KMS-11 (cell line): Measurements from ENCODE around the gene RAB11B.
"Not testable (repeated sequence)": the region's sequence is repeated elsewhere in the genome, so short reads cannot be mapped to it uniquely, and the experiment has no call there.

Source experiments
- H2AFZ ChIP-seq: fragments of 200-600 bp; sonication (generic); 2 replicates; pipeline ENCODE4 v1.6.1; 2016; ENCODE audit warnings: antibody characterized with exemption, mixed run types, low read depth
- H3K27ac ChIP-seq: fragments of 200-600 bp; sonication (generic); 2 replicates; pipeline ENCODE4 v1.6.1; 2016; ENCODE audit warnings: mild to moderate bottlenecking, mixed run types
- H3K27me3 ChIP-seq: fragments of 200-600 bp; sonication (generic); 2 replicates; pipeline ENCODE4 v1.6.1; 2017; ENCODE audit warnings: mild to moderate bottlenecking, low read depth, mixed run types, moderate library complexity; ENCODE audit not compliant: insufficient read depth
- H3K36me3 ChIP-seq: fragments of 200-600 bp; sonication (generic); 2 replicates; pipeline ENCODE4 v1.6.1; 2017; ENCODE audit warnings: mild to moderate bottlenecking, mixed run types; ENCODE audit not compliant: insufficient read depth
- H3K4me1 ChIP-seq: fragments of 200-600 bp; sonication (generic); 2 replicates; pipeline ENCODE4 v1.6.1; 2016; ENCODE audit warnings: mild to moderate bottlenecking, low read depth, mixed run types; ENCODE audit not compliant: poor library complexity, severe bottlenecking
- H3K4me2 ChIP-seq: fragments of 200-600 bp; sonication (generic); 2 replicates; pipeline ENCODE4 v1.7.0; 2016; ENCODE audit warnings: mild to moderate bottlenecking, mixed run types
- H3K4me3 ChIP-seq: fragments of 200-600 bp; sonication (generic); IDR thresholded peaks from 2 replicates; pipeline ENCODE4 v1.6.1; 2017; ENCODE audit warnings: low read depth, low read length, mixed read lengths; ENCODE audit not compliant: insufficient read depth
- H3K79me2 ChIP-seq: fragments of 200-600 bp; sonication (generic); 2 replicates; pipeline ENCODE4 v1.6.1; 2016; ENCODE audit warnings: low read depth, mixed run types; ENCODE audit not compliant: insufficient read depth
- H3K9ac ChIP-seq: fragments of 200-600 bp; sonication (generic); 2 replicates; pipeline ENCODE4 v1.6.1; 2016; ENCODE audit warnings: mild to moderate bottlenecking, mixed run types
- H4K20me1 ChIP-seq: fragments of 200-600 bp; sonication (generic); 2 replicates; pipeline ENCODE4 v1.6.1; 2016; ENCODE audit warnings: mild to moderate bottlenecking, mixed run types; ENCODE audit not compliant: insufficient read depth
- TF ChIP-seq, protein P1 (sequence below): fragments of 200-600 bp; sonication (generic); conservative IDR thresholded peaks from 2 replicates; pipeline ENCODE4 v1.6.1; 2017; ENCODE audit warnings: low read depth, mild to moderate bottlenecking, antibody characterized with exemption, low read length, moderate library complexity, mixed read lengths

Gene RAB11B

DNA sequence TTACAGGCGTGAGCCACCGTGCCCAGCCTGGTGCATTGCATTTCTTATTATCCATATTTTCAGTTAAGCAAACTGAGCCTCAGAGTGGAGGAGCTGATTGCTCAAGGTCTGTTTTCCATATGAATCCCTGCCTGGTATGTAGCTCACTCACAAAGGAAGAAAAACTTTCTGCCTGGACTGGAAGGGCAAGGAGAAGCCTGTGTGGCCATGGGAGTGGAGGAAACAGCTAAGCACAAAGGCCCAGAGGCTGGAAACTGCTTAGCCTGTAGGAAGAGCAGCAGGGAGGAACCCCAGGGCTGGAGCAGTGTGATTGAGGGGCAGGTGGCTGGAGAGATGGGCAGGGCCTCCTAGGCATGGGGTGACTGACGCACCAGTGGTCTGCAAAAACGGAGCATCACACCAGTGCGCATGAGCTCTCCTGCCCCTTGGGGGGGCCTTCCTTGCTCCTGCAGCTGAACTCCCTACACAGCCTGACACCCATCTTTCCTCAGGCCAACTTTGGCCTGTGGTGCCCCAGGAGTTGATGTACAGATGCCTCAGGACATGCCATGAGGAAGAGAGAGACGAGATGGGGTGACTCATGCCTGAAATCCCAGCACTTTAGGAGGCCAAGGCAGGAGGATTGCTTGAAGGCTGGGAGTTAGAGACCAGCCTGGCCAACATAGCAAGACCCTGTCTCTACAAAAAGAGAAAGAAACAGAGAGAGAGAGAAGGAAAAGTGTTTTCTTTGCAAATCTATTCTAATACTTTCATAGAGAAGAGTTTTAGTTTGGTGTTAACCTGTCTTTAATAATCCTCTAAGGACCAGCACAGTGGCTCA lies 51.8 kb downstream of the RAB11B start:
- Histone ChIP-seq H3K27ac (no peak overlapping the region), H3K4me2 (no peak overlapping the region), H2AFZ (no peak overlapping the region), H3K9ac (no peak overlapping the region), H3K79me2 (peaks cover 21% of the 10 kb centered on the region), H3K27me3 (no peaks in the 10 kb centered on the region), H3K36me3 (no peaks in the 10 kb centered on the region), H3K4me3 (no peak overlapping the region), H4K20me1 (peaks cover 13% of the 10 kb centered on the region; the same call in 1 of the 2 replicates), H3K4me1 (peaks cover 13% of the 10 kb centered on the region)
- TF ChIP-seq, protein P1, sequence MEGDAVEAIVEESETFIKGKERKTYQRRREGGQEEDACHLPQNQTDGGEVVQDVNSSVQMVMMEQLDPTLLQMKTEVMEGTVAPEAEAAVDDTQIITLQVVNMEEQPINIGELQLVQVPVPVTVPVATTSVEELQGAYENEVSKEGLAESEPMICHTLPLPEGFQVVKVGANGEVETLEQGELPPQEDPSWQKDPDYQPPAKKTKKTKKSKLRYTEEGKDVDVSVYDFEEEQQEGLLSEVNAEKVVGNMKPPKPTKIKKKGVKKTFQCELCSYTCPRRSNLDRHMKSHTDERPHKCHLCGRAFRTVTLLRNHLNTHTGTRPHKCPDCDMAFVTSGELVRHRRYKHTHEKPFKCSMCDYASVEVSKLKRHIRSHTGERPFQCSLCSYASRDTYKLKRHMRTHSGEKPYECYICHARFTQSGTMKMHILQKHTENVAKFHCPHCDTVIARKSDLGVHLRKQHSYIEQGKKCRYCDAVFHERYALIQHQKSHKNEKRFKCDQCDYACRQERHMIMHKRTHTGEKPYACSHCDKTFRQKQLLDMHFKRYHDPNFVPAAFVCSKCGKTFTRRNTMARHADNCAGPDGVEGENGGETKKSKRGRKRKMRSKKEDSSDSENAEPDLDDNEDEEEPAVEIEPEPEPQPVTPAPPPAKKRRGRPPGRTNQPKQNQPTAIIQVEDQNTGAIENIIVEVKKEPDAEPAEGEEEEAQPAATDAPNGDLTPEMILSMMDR = no peak

DNA sequence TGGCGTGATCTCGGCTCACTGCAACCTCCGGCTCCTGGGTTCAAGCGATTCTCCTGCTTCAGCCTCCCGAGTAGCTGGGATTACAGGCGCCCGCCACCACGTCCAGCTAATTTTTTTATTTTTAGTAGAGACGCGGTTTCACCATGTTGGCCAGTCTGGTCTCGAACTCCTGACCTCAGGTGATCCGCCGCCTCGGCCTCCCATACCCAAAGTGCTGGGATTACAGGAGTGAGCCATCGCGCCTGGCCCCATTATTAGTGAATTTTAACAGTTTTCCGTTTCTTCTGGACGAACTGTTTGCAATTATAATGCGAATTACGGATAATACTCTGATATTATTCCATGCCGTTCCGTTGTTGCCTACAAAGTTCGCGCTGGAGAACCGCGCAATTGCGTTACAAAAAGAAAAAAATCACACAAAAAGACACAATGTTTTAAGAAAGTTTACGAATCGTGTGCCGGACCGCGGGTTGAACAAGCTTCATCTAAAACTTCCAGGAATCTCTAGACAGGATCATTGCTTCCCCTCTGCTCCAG lies 54.0 kb downstream of the RAB11B start:
- H3K27me3 ChIP-seq, H3K4me3 ChIP-seq: not testable (repeated sequence)
- H4K20me1 ChIP-seq = peaks cover 36% of the 10 kb centered on the region; the same call in 1 of the 2 replicates

DNA sequence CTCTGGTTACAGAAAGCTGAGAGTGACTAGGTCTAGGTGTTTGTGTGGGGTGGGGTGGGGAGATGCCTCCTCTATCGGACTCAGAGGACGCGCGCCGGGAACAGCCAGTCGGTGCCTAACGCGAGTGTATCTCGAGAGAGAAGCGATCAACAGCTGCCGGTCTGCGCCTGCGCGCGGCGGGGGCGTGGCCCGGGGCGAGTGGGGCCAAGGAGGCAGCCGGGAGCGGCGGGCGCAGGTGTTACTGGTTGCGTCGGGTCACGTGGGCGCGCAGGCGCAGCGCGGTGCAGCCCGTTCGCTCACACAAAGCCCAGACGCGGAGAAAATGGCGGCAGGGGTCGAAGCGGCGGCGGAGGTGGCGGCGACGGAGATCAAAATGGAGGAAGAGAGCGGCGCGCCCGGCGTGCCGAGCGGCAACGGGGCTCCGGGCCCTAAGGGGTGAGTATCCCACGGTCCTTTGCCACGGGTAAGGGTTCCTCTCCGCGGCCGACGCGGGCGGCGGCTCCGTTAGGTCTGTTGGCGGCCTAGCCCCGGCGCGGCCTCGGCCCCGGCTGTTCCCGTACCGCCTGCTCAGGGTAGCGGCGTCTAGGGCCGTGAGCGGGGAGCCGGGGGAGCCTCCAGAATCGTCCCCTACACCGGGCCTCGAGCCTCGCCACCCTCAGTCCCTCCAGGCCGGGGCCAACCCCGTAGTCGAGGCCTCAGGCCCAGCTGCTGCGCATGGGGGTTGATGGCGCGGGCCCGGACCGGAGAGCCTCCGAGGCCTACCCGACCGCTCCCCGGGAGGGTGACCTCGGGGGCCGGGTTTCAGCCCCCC lies 54.7 kb downstream of the RAB11B start, which contains the start of gene HNRNPM:
TSS of gene HNRNPM (plus strand) at position 299 of the 811 bp plus-strand sequence. CDS start at position 323, 24 bp downstream.
- Histone ChIP-seq H3K4me1 (peaks cover 37% of the 10 kb centered on the region), H3K27ac (peak within 1 kb of the TSS; percentile 83), H3K4me2 (peak within 1 kb of the TSS; percentile 87), H2AFZ (peak within 1 kb of the TSS; percentile 97), H3K9ac (peak within 1 kb of the TSS; percentile 98), H4K20me1 (peaks cover 38% of the 10 kb centered on the region), H3K79me2 (peaks cover 49% of the 10 kb centered on the region), H3K4me3 (no peak within 1 kb of the TSS), H3K36me3 (no peaks in the 10 kb centered on the region), H3K27me3 (no peaks in the 10 kb centered on the region)
- TF ChIP-seq, protein P1 = no peak

More for the DNA sequence above, 54.0 kb downstream of the RAB11B start:
- peak overlapping the region; percentile 53 for H3K4me2 ChIP-seq
- not testable (repeated sequence) for H3K36me3 ChIP-seq
- peak overlapping the region; percentile 97 for H2AFZ ChIP-seq
- peaks cover 34% of the 10 kb centered on the region for H3K4me1 ChIP-seq
- H3K9ac ChIP-seq = peak overlapping the region; percentile 98; the same call in 1 of the 2 replicates
- H3K79me2 ChIP-seq = peaks cover 44% of the 10 kb centered on the region
- H3K27ac ChIP-seq = peak overlapping the region; percentile 83; the same call in 1 of the 2 replicates

DNA sequence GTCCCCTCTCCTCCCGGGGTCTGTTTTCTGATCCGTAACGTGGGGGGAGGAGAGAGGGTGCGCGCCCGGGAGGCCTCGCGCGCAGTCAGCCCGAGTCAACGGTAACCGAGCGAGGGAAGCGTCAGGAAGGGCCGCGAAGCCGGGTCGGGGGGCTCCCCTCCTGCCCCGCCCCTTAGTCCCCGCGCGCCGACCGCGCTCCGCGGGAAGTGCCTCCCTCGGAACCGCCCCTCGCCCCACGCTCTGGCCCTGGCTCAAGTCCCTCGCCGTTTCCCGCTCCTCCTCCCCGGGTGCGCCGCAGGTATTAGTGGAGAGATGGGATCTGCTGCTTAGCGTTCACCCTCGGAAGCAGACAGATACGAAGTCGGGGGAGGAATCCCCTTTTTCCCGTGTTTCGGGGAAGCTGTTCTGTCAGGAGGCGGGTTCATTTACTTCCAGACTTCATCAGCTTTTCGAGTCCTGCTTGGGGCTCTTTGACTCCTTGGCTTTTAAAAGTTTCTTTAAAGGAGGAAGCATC lies 55.4 kb downstream of the RAB11B start:
- TF ChIP-seq, protein P1 = no peak
- H3K27me3 ChIP-seq = no peaks in the 10 kb centered on the region
- H3K4me2 ChIP-seq = peak overlapping the region; percentile 87
- peaks cover 42% of the 10 kb centered on the region for H3K4me1 ChIP-seq
- peak overlapping the region; percentile 38 for H2AFZ ChIP-seq
- no peaks in the 10 kb centered on the region for H3K36me3 ChIP-seq
- H3K27ac ChIP-seq = peak overlapping the region; percentile 83
- H3K9ac ChIP-seq = peak overlapping the region; percentile 98
- H3K79me2 ChIP-seq = peaks cover 55% of the 10 kb centered on the region
- H3K4me3 ChIP-seq = no peak overlapping the region
- peaks cover 44% of the 10 kb centered on the region for H4K20me1 ChIP-seq
